GM19240 (cell line): ENCODE measurements around the gene GFRA4.
A peak's percentile ranks its signal among the peaks of the same experiment; 100 is the strongest.

Experiments
- DNase-seq: peaks from one replicate; pipeline ENCODE4 v3.0.0; 2011; ENCODE audit warnings: low spot score; ENCODE audit not compliant: insufficient read length

The GFRA4 gene

GRCh38 chr20:3674447-3674846 is 11.2 kb upstream of the GFRA4 start:
- no peak for DNase-seq

- DNase-seq: no peak
These were observed 10.2 kb upstream of the GFRA4 start for GRCh38 chr20:3673221-3674070.

DNA sequence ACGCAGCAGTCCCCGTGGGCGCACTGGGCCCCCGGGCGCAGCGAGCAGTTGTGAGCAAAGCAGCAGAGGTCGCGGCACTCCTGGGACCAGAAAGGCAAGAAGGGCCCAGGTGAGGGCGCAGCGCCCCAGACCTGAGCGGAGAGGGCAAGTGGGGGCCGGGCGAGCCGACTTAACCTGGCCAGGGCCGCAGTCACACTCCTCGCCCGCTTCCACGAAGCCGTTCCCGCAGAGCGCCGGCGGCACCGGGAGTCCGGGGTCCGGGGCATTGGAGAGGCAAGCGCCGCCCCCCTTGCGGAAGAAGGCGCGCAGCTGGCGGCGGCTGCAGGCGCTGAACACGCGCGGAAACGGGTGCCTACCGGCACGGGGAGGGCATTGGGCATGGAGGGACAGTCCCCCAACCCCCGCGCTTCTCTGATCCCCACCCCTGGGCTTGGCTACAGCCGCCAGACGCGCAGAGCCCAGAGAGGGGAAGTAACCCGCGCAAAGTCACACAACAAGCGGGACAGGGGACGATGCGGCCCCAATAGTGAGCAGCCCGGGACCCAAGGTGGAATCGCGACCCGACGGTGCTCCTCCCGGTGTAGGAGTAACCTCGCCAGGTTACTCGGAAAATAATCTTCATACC is 9.5 kb upstream of the GFRA4 start:
- no peak for DNase-seq

DNA sequence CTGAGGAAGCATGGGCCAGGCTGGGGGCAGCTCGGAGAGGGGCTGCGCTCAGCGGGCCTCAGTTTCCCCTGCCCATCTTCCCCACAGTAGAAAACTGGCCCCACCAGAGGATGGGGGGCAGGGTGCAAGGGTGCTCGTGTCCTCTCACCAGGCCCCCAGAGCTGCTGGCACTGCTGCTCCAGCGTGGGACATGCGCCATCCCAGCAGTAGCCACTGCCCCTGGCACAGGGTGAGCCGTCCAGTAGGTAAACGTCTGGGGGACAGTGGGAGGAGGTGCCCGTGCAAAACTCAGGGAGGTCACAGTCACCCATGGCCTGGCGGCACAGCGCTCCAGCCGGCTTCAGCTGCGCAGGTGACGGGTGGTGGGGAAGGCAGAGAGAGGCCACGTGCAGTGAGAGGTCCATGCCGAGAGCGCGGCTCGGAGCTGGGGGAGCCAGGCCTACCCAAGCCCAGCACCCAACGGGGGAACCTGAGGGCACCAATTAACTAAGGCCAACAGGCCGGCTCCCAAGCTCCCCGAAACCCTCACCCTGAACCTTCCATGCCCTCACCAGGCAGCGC is 8.9 kb upstream of the GFRA4 start:
- no peak for DNase-seq

DNA sequence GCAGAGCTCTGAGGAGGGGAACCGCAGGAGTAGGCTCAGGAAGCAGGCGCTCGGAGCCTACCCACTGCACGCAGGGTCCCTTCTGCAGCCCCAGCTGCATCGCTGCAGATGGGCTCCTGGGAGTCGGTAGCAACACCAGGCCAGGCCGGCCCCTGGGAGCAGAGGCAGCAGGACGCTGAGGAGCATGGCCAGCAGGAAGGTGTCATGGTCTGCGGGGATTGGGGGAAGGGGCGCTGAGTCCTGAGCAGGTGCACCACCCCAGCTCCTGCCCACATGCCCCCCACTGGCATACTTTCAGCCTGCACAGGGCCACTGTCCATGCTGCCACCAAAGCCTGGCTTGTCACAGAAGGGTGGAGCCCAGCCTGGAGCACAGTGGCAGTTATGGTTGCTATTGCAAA is 7.7 kb upstream of the GFRA4 start:
- no peak for DNase-seq

DNA sequence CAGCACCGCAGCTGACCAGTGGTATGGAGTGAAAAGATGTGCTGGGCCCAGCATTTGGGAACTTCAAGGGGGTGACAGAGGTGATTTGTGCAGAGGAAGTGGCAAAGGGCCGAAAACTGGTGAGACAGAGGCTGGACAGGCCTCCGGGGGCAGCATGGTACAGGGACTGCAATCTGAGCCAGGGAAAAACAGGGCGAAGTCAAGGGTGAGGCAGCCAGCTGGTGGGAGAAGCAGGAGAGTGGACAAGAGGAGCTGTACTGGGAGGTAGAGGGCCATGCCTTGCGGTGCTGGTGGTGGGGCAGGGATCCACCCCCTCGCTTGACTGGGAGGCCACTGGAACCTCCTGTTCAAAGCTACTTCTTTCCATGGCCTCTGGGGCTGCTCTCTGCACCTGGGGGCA is 7.3 kb upstream of the GFRA4 start:
- no peak for DNase-seq

GRCh38 chr20:3669710-3670367 is 6.6 kb upstream of the GFRA4 start:
- no peak for DNase-seq

DNA sequence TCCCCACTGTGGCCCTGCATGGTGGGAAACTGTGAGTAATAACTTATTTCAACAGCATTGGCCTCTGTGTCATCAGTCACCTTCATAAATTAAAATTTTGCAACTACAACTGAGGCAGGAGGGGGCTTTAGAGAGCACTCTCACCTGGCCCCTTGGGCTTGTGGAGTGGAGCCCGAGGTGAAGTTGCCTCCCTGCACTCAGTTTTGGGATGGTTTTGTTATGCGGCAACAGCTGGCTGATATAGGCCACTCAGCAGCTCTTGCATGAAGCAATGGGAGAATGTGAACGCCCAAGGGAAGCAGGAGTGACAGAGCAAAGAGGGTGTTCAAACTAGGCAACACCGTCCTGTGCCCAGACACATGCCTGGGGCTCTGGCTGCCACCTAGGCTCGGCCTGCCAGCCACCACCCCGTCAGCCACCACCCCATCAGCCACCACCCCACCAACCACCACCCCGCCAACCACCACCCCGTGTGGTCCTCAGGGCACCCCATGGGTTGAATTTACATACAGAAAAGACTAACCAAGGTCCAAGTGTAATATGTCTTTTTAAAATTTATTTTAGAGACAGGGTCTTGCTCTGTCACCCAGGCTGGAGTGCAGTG is 4.3 kb upstream of the GFRA4 start:
- DNase-seq: no peak

DNA sequence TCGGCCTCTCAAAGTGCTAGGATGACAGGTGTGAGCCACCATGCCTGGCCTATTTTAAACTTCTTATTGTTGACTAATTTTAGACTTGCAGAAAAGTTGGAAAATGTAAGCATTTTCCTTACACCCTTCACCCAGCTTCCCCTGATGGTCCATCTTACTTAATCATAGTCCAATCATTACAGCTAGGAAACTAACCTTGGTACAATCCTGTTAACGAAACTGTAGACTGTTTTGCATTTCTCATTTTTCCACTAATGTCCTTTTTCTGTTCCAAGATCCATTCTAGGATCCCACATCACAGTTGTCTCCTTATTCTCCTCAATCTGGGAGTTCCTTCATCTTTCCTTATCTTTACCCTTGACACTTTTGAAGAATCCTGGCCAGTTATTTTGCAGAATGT is 659 bp upstream of the GFRA4 start:
- DNase-seq: no peak

- DNase-seq: no peak
These were observed 1.2 kb downstream of the GFRA4 start for GRCh38 chr20:3661814-3662665.

DNA sequence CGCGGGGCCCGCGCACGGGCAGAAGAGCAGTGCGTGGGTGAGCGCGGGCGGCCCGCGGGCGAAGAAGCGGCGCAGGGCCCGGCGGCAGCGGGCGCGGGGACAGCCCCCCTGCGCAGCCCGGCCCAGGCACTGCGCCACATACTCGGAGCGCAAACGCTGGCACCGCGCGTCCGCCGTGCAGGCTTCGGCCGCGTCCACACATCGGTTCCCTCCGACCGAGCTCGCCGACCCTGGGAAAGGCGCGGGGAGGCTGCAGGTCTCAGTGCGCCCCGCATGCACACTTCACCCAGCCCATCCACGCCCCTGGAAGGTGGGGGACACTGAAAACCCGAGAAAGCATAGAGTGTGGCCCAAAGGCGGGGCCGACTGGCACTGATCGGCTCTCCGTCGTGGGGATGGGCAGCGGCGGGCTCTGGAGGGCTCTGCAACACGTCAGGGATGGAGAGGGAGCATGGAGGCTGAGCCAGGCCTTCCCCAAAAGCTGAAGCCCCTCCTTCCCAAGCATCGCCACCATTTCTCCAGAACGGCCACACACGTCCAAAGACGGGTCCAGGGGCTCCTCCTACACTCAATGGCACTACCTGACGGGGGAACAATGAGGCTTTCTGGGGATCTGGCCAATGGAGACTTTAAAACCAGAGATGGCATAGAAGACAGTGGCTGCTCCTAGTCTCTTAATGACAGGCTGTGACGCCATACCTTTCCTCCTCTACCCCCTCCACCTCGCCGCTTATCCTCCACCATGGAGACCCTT is 2.0 kb downstream of the GFRA4 start:
- no peak for DNase-seq

GRCh38 chr20:3660262-3661059 is 2.7 kb downstream of the GFRA4 start:
- no peak for DNase-seq

DNA sequence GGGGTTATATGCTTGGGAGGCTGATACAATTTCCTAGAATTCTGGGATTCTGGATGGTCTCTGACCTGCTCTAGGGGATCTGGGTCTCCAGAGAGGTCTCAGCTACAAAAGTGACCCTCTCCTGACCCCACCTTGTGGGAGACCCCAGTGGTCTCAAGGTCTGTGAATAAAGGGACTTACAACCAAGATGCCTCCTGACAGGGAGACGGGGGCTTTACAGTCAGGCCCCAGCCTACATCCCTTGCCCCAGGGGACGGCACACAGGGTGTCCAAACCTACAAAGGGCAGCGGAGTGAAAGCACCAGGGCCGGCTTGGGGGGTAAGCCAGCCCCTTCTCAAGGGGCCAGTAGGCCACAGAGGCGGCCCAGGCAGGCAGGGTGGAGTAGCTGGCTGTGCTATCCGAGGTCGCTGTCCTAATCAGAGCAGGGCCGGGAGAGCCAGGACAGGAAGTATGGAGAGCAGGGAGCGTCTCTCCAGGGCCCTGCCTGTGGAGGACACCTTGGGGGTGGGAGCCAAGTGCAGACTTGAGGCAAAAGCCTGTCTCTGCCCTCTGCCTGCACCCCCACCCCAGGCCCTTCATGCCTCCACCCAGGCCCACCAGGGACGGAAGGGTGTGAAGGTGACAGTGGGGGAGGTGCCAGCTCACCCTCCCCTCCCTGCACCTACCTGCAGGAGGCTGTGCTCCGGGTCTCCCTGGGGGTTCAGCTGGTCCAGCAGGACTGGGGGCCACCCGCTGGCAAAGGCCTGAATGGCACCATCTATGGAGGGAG is 3.5 kb downstream of the GFRA4 start:
- no peak for DNase-seq

GRCh38 chr20:3658716-3659491 is 4.3 kb downstream of the GFRA4 start:
- DNase-seq: peak; percentile 92

DNA sequence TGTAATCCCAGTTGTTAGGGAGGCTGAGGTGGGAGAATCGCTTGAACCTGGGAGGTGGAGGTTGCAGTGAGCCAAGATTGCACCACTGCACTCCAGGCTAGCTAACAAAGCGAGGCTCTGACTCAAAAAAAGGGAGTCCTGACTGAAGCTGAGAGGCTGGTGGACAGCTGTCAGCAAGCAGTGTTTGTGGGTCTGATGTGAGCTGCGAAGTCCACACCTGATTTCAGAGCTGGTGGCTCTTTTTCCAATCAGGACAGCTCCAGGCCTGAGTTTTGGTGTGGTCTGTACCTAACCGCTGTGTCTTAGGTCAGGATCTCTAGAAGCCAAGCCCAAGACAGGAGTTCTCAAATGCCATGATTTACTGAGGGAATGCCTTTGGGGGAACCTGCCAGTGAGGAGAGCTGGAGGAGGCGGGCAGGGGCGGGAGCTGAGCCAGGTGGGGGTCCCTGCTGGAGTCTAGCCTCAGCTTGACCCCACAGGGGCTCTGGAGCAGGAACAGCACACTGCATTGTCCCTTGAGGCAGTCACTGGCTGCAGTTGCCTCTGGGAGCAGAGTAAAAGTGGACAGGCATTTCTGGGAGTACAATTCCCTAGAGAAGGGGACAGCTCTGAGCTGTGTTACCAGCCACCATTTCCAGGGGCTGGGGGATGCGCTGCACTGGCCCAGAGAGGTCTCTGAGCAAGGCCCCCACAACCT is 5.0 kb downstream of the GFRA4 start:
- DNase-seq: no peak

GRCh38 chr20:3655131-3655405 is 8.1 kb downstream of the GFRA4 start:
- no peak for DNase-seq

GRCh38 chr20:3654326-3655130 is 8.7 kb downstream of the GFRA4 start:
- no peak for DNase-seq
